Neural cell (in vitro differentiated cells): Measurements from ENCODE around the gene DMKN.

ENCODE experiments used
- CTCF ChIP-seq: fragments of 450-650 bp; IDR thresholded peaks from 2 replicates; pipeline ENCODE4 v1.5.1; 2014; ENCODE audit warnings: antibody characterized with exemption, mild to moderate bottlenecking, moderate library complexity; ENCODE audit not compliant: poor library complexity, severe bottlenecking
- EZH2 ChIP-seq: fragments of 200-600, 300-800 bp; shearing (Covaris generic), sonication (generic); IDR thresholded peaks from 2 replicates; pipeline ENCODE4 v1.6.1; 2014; ENCODE audit warnings: antibody characterized with exemption, low read length, borderline replicate concordance, mild to moderate bottlenecking; ENCODE audit not compliant: insufficient read depth, poor library complexity, severe bottlenecking
- MXI1 ChIP-seq: fragments of 450-650 bp; conservative IDR thresholded peaks from 2 replicates; pipeline ENCODE4 v1.6.1; 2014; ENCODE audit warnings: antibody characterized with exemption, mild to moderate bottlenecking; ENCODE audit not compliant: poor library complexity, severe bottlenecking
- POLR2AphosphoS5 ChIP-seq: IDR thresholded peaks from 2 replicates; pipeline ENCODE4 v1.6.1; 2012
- RAD21 ChIP-seq: fragments of 450-650 bp; conservative IDR thresholded peaks from 2 replicates; pipeline ENCODE4 v1.6.1; 2014; ENCODE audit warnings: antibody characterized with exemption, mild to moderate bottlenecking, moderate library complexity
- REST ChIP-seq: IDR thresholded peaks from 2 replicates; pipeline ENCODE4 v1.6.1; 2012; ENCODE audit warnings: borderline replicate concordance
- SMC3 ChIP-seq: fragments of 450-650 bp; conservative IDR thresholded peaks from 2 replicates; pipeline ENCODE4 v1.6.1; 2014; ENCODE audit warnings: antibody characterized with exemption, mild to moderate bottlenecking, moderate library complexity; ENCODE audit not compliant: poor library complexity

DNA sequence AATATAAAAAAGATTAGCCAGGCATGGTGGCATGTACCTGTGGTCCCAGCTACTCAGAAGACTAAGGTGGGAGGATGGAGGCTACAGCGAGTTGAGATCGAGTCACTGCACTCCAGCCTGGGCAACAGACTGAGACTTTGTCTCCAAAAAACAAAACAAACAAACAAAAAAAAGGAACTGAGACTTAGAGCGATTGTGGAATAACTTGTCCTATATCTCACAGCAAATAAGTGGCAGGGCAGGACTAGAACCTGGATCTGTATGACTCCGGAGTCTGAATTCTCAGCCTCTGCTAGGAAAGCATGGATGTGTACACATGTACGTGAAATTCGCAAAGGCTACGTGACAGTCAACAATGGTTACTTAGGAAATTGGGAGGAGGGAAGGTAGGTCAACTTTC is 43.3 kb downstream of the DMKN start:
- no peak for TF ChIP-seq EZH2
- TF ChIP-seq SMC3, result no peak
- no peak for TF ChIP-seq POLR2AphosphoS5
- TF ChIP-seq RAD21, result no peak
- TF ChIP-seq CTCF, result no peak
- TF ChIP-seq REST, result no peak
- TF ChIP-seq MXI1, result no peak
